Fibroblast of peridontal ligament (primary cell): ENCODE data around the gene ESAM.

ENCODE experiments used
- DNase-seq: peaks from one replicate; pipeline ENCODE4 v3.0.0-alpha.2; 2010; ENCODE audit errors: extremely low read depth

ESAM gene

GRCh38 chr11:124762105-124762623 is at the start of gene ESAM:
Gene ESAM (minus strand): TSS chr11:124762290. CDS start chr11:124762154, 136 bp downstream.
- no peak for DNase-seq

DNA sequence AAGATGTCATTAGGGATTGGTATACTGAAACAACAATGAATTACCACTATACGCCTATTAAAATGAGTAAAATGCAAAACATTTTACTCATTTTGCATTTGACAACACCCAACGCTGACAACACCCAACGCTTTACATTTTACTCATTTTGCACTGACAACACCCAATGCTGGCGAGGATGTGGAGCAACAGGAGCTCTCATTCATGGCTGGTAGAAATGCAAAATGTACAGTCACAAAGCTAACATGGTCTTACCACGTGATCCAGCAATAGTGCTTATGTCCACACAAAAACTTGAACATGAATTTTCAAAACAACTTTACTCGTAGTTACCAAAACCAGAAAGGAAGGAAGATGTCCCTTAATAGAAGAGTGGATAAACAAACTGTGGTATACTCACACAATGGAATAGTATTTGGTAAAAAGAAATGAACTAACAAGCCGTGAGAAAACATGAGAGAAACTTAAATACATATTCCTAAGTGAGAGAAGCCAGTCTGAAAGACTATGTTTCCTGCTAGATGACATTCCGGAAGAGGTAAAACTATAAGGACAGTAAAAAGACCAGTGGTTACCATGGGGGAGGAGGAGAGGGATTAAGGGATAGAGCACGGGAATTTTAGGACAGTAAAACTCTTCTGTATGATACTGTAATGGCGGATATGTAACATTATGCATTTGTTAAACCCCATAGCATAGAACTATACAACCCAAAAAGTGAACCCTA is 49.5 kb upstream of the ESAM start:
- DNase-seq: no peak

DNA sequence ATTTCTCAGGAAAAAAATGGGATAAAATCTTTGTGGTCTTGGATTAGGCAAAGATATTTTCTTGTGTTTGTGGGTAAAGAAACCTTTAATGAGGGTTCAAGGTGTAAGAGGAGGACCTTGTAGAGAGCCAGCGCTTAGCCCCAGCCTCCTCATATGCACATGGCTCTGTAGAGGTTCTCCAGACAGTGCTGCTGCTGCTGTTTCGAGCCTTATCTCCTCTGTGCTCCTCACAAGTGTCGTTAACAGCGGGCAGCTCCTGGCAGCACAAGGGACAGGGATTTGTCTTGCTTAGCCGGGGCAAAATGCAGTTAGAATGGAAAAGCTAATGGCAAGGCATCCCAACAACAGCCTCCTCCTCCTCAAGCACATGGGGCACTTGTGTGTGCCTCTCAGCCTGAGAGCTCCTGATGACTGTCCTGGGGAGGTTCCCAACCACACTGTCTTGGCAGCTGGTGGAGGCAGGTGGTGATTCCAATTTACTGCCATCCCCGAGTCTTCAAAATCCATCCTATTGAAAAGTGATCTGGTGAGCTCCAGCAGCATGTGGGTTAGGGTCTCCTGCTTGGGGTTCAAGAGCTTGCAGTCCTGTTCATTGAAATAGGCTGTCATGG is 45.7 kb upstream of the ESAM start:
- DNase-seq: no peak

GRCh38 chr11:124807201-124807600 is 45.1 kb upstream of the ESAM start:
- DNase-seq: no peak

DNA sequence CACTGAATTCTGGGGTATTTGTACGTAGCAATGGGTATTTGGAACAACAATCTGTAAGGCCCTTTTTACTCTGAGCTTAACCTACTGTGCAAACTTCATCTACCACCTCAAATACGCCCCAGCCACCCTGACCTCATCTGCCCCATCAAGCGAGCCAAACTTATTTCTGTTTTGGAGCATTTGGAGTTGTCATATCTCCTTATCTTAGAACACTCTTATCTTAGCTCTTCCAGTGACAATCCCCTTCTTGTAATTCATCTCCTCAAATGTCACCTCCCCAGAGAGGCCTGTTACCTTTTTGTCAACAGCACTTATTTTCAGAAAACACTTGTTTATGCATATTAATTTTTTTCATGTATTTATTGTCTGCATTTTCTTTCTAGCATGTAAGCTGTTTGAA is 42.8 kb upstream of the ESAM start:
- DNase-seq: no peak

DNA sequence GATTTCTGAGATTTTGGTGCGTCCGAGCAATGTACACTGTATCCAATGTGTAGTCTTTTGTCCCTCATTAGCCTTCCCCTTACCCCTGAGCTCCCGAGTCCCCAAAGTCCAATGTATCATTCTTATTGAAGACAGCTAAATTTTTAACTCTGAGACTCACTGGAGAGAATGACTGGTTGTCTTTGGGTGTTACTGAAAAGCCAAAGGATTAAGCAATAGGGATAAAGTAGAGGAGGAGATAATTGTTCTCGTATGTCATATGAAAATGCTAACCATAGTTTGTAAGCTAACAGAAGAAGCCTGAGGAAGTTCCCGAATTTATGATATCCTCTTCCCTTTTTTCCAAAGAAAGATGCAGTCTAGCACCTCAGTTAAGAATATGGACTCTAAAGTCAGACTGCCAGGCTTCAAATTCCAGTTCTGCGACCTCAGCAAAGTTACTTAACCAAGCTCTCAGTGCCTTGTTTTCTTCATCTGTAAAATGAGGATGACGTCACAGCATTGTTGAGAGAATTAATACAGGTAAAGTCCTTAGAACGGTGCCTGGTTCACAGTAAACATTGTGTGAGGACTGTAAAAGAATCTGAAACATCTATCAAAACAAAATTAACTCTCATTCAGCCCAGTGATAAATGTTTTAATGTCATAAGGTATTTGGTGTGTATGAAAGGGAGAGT is 39.7 kb upstream of the ESAM start:
- peak; percentile 73 for DNase-seq

GRCh38 chr11:124801014-124801413 is 38.9 kb upstream of the ESAM start:
- no peak for DNase-seq

DNA sequence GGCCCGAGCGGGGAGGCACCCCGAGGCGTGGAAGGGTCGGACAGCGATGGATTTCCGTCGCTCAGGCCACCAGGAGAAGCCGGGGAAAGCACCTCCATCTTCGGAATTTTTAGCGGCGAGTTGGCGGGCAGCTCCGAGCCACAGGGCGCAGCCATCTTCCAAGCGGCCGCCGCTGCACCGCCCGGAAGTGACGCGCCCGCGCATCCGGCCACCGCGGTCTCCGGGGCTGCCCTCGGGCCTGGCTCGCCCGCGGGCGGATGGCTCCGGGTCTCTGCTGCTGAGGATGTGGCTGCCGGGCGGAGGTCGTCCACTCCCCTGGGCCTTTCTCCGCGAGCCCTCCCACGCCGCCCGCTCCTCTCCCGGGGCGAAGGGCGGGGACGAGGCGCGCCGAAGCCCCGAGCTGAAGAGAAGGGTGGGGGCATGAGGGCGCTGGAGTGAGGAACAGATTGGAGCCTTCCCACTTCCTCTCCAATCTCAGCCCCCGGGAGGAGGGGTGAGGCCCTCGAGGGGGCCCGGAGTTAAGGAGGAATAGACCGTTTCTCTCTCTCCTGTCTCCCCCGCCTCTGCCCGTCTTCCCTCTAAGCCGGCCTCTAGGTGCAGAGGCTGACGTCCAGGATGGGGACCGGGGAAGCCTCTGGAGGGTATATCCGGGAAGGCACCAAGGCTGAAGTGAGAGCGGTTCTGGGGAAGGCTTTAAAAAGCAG is 38.3 kb upstream of the ESAM start, which contains the start of gene MSANTD2:
Gene MSANTD2, minus strand, starts transcription at position 181 of the 704 bp plus-strand sequence. Its CDS starts 26 bp downstream, at position 155.
- peak; percentile 76 for DNase-seq

GRCh38 chr11:124799348-124800225 is 37.5 kb upstream of the ESAM start:
- peak; percentile 9 for DNase-seq

DNA sequence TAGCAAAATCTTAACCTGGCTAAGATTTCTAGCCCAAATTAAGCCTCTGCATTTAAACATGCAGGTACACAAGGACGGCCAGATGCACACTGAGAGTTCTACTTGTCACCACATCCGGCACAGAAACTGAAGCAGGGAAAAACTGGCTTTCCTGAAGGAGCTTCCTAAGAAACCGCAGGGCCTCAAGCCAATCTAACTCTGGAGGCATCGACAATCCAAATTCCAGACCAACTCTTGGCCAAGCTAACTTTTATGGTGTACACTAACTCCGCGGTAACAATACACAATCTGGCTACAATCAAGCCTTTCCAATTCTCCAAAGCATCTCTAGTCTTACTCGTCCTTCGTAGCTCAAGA is 36.9 kb upstream of the ESAM start:
- DNase-seq: peak; percentile 85

GRCh38 chr11:124796312-124796711 is 34.2 kb upstream of the ESAM start:
- DNase-seq: no peak

DNA sequence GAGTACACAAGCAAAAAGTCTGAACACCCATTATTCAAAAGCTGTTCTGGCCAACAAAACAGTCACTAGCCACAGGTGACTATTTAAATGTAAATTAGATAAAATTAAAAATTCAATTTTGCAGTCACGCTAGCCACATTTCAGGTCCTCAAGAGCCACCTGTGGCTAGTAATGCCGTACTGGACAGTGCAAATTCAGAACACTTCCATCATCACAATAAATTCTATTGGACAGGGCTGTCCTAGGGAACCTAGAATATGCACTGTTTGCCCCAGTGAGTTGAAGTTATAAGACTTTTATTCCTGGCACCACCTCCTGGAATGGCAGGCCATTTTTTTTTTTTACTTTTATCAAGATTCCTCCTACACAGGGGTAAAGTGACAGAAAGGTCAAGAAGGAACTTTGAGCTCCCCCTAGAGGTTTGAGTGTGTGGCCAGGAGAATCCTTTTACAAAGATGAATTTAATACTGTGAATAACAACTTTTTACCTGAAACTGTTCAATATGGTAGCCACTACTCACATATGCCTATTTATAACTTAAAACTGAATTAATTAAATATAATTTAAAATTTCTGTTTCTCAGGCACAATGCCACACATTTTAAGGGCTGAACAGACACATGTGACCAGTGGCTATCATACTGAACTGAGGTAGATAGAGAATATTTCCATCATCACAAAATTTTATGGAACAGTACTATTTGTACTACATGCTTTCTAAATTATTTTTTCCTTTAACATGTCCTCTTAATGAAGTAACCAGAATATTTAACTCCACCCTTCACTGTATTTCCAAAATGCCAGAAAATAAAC is 31.6 kb upstream of the ESAM start:
- peak; percentile 64 for DNase-seq

DNA sequence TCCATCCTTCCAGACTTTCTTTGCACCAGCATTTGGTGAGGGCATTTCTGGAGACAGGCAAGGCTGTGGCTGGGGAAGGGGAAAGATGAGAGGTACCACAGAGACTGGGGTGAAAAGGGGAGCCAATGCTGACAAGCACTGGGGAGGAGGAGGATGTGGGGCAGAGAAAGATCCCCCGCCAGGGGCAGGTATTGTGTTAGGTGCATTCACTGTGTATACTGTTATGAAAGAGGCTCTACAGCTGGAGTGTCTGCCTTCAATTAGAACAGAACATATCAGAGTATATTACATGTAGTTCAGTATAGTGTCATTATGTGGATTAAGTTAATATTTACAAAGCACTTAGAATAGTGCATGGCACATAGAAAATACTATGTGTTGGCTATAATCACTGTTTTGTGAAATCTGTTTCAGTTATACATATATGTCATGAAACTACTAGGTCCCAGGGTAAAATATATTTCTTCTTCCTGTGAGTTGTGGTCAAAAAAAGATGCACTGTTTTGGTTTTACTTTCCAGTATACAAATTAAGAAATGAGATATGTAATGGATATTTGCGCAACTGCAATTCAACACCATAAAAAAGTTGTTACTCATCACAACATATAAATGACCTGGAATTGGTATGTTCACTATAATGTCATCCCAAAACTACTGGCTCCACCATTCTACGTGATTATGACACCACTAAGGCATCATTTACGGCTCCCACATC is 29.7 kb upstream of the ESAM start:
- DNase-seq: peak; percentile 37

DNA sequence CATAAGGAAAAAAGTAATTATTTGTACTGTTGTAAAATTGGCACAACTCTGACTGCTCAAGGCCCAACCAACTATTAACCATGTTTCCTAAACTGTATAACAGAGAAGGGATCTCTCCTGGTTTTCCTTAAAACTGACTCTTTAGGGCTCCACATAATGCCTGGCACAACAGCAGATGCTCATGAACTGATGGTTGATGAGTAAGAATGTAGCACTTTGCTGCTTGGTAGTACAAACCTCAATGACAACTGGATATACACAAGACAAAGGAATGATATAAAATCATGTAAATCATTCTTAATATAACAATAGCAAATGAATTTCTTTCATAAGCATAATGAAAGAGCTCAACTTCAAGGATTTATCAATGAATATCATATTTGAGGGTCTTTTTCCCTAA is 26.4 kb upstream of the ESAM start:
- DNase-seq: peak; percentile 14

- no peak for DNase-seq
Observed at GRCh38 chr11:124784051-124784450, 22.0 kb upstream of the ESAM start.

DNA sequence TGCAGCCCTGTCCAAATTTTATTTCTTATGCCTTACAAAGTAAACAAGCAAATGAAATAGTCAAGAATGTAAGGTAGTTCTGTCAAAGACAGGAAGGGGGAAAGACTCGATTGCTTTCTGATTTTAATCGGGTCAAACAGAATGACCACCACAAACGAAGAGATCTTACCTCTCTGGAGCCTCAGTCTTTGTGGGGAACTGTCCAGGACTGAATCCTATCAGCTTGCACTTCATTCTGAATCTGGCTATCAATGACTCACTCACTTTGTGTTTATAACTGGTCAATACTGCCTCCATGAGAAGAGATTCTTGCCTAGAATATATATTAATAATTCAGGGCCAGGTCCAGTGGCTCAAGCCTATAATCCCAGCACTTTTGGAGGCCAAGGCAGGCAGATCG is 20.9 kb upstream of the ESAM start:
- no peak for DNase-seq

DNA sequence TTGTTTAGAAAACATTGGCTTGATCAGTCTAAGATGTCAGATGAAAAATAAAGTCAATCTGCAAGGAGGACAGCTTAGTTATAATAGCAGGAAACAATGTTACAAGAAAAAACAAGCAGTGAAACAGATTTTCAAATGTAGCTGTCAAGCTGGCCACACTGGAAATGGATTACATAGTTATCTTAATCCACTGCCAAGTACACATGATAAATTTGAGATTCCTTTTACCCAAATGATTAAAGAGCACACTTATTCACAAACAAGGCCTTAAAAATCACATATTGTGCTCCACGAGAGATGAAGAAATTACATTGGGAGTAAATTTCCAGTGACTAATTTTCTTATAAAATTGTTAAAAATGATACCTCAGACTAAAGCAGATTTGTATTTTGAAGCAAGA is 17.5 kb upstream of the ESAM start:
- no peak for DNase-seq

DNA sequence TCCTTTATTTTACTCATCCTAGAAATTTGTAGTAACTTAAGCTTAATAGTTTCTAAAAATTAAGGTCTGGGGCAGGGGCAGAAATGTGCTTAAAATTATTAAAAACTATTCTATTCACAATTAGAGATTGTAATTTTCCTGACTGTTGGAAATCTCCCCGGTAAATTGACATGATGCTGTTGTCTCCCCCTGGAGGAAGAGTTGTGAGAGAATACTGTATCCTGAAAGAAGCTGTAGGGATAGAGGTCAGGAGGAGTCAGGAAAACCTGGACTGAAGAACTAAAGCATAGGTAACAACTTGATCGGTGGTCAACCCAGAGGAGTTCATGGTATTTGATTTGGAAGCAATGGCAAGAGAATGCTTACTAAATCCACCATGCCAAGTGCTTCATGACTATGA is 16.2 kb upstream of the ESAM start:
- no peak for DNase-seq

DNA sequence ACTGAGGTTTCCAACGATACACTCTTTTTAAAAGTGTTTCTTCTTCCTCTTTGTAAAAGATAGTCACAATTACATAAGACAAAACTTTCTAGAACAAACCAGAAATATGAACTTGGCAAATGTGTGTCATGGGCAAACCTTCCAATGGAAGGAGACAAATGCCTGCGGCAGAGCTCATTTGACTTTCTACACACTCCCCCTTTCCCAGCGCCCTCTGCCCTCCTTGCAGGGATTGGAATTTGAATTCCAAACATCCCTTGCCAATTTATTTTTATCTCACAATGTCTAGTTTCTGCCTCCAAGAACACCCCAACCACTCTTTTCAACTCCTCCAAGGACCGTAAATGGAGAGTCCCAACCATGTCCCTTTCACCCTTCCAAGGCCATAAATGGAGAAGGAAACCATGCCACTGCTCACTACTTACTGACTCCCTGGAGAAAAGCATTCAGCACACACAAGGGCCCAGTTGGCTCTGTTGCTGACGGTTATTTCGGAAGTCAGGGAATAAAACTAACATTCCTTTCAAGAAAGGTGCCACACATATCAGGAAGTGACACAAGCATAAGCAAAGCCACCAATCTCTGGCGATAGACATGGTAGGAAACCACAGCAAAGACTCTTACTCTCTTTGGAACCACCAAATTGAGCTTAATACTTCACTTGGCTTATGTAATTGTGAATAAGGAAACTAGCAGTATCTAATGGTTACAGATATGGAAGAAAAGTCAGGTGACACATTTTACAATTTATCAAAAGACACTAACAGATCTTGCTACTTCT is 15.0 kb upstream of the ESAM start:
- peak; percentile 12 for DNase-seq
